ENCODE results near the gene SHROOM1.

SHROOM1 gene

GRCh38 chr5:132865668-132866341 lies 35.4 kb upstream of the SHROOM1 start:
- no peak for TF ChIP-seq GATA3 (IDR thresholded peaks at IDR 0.05; ENCODE audit: low read depth, low read length)
- TF ChIP-seq GATA2 (IDR thresholded peaks at IDR 0.05; ENCODE audit: low read depth, low read length) = no peak

- TF ChIP-seq GATA2 (IDR thresholded peaks at IDR 0.05; ENCODE audit: low read depth, low read length) = no peak
- no peak for TF ChIP-seq GATA3 (IDR thresholded peaks at IDR 0.05; ENCODE audit: low read depth, low read length)
Observed at GRCh38 chr5:132860742-132861141, 30.3 kb upstream of the SHROOM1 start.

- TF ChIP-seq GATA2 (IDR thresholded peaks at IDR 0.05; ENCODE audit: low read depth, low read length) (no peak), GATA3 (IDR thresholded peaks at IDR 0.05; ENCODE audit: low read depth, low read length) (no peak)
Observed at GRCh38 chr5:132859889-132860437, 29.5 kb upstream of the SHROOM1 start.

GRCh38 chr5:132856011-132856410 lies 25.6 kb upstream of the SHROOM1 start:
- TF ChIP-seq GATA3 (IDR thresholded peaks at IDR 0.05; ENCODE audit: low read depth, low read length) (no peak), GATA2 (IDR thresholded peaks at IDR 0.05; ENCODE audit: low read depth, low read length) (no peak)

GRCh38 chr5:132854301-132854700 lies 23.9 kb upstream of the SHROOM1 start:
- TF ChIP-seq GATA2 (IDR thresholded peaks at IDR 0.05; ENCODE audit: low read depth, low read length) (peak; percentile 9; the same call in 1 of the 2 replicates), GATA3 (IDR thresholded peaks at IDR 0.05; ENCODE audit: low read depth, low read length) (no peak)

GRCh38 chr5:132853790-132854189 lies 23.3 kb upstream of the SHROOM1 start:
- no peak for TF ChIP-seq GATA2 (IDR thresholded peaks at IDR 0.05; ENCODE audit: low read depth, low read length)

GRCh38 chr5:132853323-132853722 lies 22.9 kb upstream of the SHROOM1 start:
- TF ChIP-seq GATA3 (IDR thresholded peaks at IDR 0.05; ENCODE audit: low read depth, low read length) (no peak), GATA2 (IDR thresholded peaks at IDR 0.05; ENCODE audit: low read depth, low read length) (no peak)

- TF ChIP-seq GATA3 (IDR thresholded peaks at IDR 0.05; ENCODE audit: low read depth, low read length) (no peak), GATA2 (IDR thresholded peaks at IDR 0.05; ENCODE audit: low read depth, low read length) (no peak)
Observed at GRCh38 chr5:132850066-132850465, 19.6 kb upstream of the SHROOM1 start.

- TF ChIP-seq GATA3 (IDR thresholded peaks at IDR 0.05; ENCODE audit: low read depth, low read length) = no peak
- TF ChIP-seq GATA2 (IDR thresholded peaks at IDR 0.05; ENCODE audit: low read depth, low read length) = no peak
Observed at GRCh38 chr5:132849347-132849746, 18.9 kb upstream of the SHROOM1 start.

GRCh38 chr5:132848270-132848669 lies 17.8 kb upstream of the SHROOM1 start:
- TF ChIP-seq GATA3 (IDR thresholded peaks at IDR 0.05; ENCODE audit: low read depth, low read length) (no peak), GATA2 (IDR thresholded peaks at IDR 0.05; ENCODE audit: low read depth, low read length) (no peak)

GRCh38 chr5:132841305-132841704 lies 10.9 kb upstream of the SHROOM1 start:
- no peak for TF ChIP-seq GATA3 (IDR thresholded peaks at IDR 0.05; ENCODE audit: low read depth, low read length)
- TF ChIP-seq GATA2 (IDR thresholded peaks at IDR 0.05; ENCODE audit: low read depth, low read length) = no peak

- TF ChIP-seq GATA3 (IDR thresholded peaks at IDR 0.05; ENCODE audit: low read depth, low read length) (no peak), GATA2 (IDR thresholded peaks at IDR 0.05; ENCODE audit: low read depth, low read length) (no peak)
Observed at GRCh38 chr5:132840896-132841295, 10.4 kb upstream of the SHROOM1 start.

- TF ChIP-seq GATA3 (IDR thresholded peaks at IDR 0.05; ENCODE audit: low read depth, low read length) = no peak
- TF ChIP-seq GATA2 (IDR thresholded peaks at IDR 0.05; ENCODE audit: low read depth, low read length) = no peak
Observed at GRCh38 chr5:132840313-132840712, 9.9 kb upstream of the SHROOM1 start.

- TF ChIP-seq GATA2 (IDR thresholded peaks at IDR 0.05; ENCODE audit: low read depth, low read length) (no peak), GATA3 (IDR thresholded peaks at IDR 0.05; ENCODE audit: low read depth, low read length) (no peak)
Observed at GRCh38 chr5:132839426-132840301, 9.2 kb upstream of the SHROOM1 start.
